ENCODE measurements around the gene SEC16A. TPM values are rescaled to one million over a fixed set of nuclear protein-coding genes. Genes with fewer than 3 reads are reported as not detected.
"Not testable (repeated sequence)": the region's sequence is repeated elsewhere in the genome, so short reads cannot be mapped to it uniquely, and the experiment has no call there.

The SEC16A gene
- polyA plus RNA-seq, 4 donors: 55.1 to 68.6 (median 62.3) TPM

DNA sequence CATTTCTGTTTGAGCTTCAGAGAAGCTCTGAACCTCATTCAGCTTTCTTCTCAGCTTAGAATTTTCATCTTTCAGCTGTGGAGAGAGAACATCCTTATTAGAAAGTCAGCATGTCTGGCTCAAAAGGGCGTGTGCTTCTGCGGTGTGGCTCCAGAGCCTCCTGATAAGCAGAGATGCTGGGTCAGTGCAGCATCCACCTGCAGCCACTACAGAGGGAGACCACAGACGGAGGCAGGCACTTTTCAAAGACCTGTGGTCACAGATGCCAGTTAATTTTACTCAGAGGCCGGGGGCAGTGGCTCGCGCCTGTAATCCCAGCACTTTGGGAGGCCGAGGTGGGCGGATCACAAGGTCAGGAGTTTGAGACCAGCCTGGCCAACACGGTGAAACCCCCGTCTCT lies 76.9 kb downstream of the SEC16A start:
- DNase-seq (ENCODE audit: low read depth in 4 of 4, low spot score in 3 of 4): not testable (repeated sequence)

DNA sequence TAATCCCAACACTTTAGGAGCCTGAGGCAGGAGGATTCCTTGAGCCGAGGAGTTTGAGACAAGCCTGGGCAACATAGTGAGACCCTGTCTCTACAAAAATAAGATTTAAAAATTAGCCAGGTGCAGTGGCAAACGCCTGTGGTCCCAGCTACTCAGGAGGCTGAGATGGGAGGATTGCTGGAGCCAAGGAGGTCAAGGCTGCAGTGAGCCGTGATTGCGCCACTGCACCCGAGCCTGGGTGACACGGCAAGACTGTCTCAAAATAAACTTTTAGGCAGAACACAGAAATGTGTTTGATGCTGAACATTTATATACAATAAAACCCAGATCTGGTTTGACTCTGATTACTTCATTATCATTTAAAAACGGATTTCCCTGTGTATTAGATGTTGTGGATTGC lies 77.4 kb downstream of the SEC16A start:
- DNase-seq (ENCODE audit: low read depth in 4 of 4, low spot score in 3 of 4): no peak

GRCh38 chr9:136404801-136405136 lies 78.1 kb downstream of the SEC16A start:
- DNase-seq (ENCODE audit: low read depth in 4 of 4, low spot score in 3 of 4): no peak

GRCh38 chr9:136403915-136404800 lies 78.7 kb downstream of the SEC16A start:
- no peak for DNase-seq (ENCODE audit: low read depth in 4 of 4, low spot score in 3 of 4)

DNA sequence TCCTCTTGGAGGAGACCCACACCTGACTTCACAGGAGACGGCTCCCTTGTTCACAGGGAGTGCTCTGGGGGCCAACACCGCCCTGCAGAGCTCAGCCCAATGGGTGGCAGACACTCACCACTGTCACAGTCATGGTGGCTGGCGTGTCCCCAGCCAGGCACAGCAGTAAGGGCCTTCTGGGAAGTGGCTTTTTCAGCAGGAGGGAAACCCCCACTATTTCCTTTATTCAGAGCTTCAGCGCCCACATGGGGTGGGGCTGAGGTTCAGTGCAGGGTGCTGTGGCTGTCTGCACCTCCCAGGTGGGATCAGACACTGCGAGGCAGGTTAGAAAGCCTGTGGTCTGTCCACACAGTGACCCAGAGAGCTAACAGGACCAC lies 79.3 kb downstream of the SEC16A start:
- no peak for DNase-seq (ENCODE audit: low read depth in 4 of 4, low spot score in 3 of 4)

GRCh38 chr9:136402067-136402466 lies 80.8 kb downstream of the SEC16A start:
- DNase-seq (ENCODE audit: low read depth in 4 of 4, low spot score in 3 of 4): no peak

GRCh38 chr9:136401173-136401922 lies 81.5 kb downstream of the SEC16A start:
- no peak for DNase-seq (ENCODE audit: low read depth in 4 of 4, low spot score in 3 of 4)

- peak; percentile 76 to 89 (median 83) for DNase-seq (ENCODE audit: low read depth in 4 of 4, low spot score in 3 of 4)
Observed at GRCh38 chr9:136400038-136400834, 82.6 kb downstream of the SEC16A start, which contains the start of gene SNAPC4. Gene SNAPC4 (minus strand): TSS chr9:136400170. CDS start chr9:136398428, 1,742 bp downstream.

DNA sequence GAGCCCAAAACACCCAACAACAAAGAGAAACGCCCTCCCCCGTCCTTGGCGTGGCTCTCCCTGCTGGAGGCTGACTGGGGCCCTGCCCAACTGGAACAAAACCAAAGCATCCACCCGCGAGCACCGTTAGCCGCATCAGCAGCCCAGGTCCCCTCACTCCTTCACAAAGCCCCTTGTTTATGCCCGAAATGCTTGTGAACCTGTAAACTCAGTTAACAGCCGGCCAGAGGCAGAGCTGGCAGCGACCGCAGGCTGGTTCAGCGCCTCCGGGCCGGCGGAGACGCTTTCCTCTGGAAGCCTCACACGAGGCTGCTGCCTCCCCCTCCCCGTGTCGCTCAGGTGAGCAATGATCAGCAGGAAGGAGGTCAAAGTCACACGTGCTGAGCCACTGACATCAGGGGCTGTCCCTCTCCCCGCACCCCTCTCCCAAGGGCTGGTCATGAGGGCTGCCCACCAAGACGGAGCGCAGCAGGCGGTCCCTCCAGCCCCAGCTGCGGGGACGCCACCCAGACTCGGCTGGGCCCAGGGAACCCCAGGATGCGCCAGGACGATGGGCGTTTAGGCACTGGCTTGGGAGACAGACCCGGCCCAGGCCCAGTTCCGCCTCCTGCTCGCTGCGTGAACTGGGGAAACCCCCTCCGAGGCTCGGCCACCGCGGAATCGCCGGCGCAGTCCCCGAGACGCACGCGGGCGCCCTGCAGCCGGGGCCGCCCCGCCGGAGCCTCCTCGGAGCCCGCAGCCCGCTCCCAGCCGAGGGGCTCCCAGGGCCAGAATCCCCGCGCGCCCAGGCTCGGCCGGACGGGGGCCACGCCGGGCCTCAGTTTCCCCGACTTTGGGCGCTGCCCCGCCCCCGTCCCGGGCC lies 83.4 kb downstream of the SEC16A start:
- no peak for DNase-seq (ENCODE audit: low read depth in 4 of 4, low spot score in 3 of 4)

GRCh38 chr9:136398286-136398685 lies 84.6 kb downstream of the SEC16A start:
- DNase-seq (ENCODE audit: low read depth in 4 of 4, low spot score in 3 of 4): no peak

- DNase-seq (ENCODE audit: low read depth in 4 of 4, low spot score in 3 of 4): no peak
Observed at GRCh38 chr9:136397643-136398042, 85.2 kb downstream of the SEC16A start.

- no peak for DNase-seq (ENCODE audit: low read depth in 4 of 4, low spot score in 3 of 4)
Observed at GRCh38 chr9:136396219-136396515, 86.7 kb downstream of the SEC16A start.

DNA sequence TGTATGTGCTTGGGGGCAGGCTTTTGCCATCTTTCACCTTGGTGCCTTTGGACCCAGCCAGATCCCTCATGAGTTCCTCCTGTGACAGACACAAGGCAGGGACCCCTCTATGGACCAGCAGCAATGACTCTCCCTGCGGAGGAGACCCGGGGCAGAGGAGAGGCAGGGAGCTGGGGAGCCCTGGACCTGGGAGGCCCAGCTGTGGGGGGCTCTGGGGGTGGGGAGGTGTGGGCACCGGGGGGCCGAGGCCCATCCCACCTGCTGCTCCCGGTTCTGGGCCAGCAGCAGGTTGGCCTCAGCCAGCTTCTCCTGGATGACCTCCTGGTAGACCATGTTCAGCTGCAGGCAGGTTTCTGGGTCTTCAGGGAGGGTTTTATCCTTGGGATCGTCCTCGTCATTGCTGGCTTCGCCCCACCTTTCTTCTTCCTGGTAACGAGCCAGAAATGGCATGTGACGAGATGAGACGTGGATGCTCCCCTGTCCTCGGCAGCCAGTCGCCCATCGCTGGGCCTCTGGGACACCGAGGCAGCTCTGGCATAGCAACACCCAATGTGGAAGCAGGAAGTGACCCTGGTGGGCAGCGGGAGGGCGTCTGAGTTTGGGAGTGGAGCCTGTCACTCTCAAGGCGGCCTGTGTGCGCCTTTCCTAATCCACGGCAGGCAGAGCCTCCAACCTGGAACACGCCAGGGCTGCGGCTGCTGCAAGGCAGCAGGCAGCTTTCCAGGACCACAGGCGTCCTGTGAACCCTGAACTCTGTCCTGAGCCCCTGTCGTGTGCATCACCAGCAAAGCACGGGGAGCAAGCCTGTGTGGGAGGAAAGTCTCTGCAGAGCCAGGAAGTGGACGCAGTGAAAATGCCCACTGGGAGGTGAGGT lies 87.3 kb downstream of the SEC16A start:
- no peak for DNase-seq (ENCODE audit: low read depth in 4 of 4, low spot score in 3 of 4)

DNA sequence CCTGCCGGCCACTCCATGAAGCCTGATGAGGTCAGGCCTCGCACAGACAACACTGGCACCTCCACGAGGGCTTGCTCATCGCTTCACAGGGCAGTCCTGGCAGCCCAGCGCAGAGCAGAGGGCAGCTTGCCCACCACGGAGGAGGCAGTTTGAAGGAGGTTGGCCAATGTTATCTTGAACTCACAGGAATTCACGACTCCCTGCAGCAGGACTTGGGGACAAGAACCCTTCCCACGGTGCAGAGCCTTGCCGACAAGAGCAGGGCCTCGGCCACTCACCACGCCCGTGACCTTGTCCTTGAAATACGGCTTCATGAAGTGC lies 87.9 kb downstream of the SEC16A start:
- no peak for DNase-seq (ENCODE audit: low read depth in 4 of 4, low spot score in 3 of 4)

GRCh38 chr9:136394312-136395019 lies 88.4 kb downstream of the SEC16A start:
- no peak for DNase-seq (ENCODE audit: low read depth in 4 of 4, low spot score in 3 of 4)

DNA sequence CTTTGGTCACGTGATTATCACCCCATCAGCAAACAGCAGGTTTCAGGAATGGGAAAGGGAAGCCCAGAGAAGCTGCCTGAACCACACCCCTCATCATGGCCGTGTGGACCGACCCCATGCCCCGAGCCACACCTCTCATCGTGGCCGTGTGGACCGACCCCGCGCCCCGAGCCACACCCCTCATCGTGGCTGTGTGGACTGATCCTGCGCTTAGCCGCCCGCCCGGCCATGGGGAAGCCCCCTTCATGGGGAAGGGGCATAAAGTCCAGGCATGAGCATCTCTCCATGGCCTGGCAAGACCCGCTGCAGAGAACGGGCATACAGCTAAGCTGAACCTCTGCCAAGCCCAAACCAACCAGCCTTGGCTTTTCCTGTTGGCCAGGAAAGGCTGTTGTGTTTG lies 89.3 kb downstream of the SEC16A start:
- no peak for DNase-seq (ENCODE audit: low read depth in 4 of 4, low spot score in 3 of 4)

DNA sequence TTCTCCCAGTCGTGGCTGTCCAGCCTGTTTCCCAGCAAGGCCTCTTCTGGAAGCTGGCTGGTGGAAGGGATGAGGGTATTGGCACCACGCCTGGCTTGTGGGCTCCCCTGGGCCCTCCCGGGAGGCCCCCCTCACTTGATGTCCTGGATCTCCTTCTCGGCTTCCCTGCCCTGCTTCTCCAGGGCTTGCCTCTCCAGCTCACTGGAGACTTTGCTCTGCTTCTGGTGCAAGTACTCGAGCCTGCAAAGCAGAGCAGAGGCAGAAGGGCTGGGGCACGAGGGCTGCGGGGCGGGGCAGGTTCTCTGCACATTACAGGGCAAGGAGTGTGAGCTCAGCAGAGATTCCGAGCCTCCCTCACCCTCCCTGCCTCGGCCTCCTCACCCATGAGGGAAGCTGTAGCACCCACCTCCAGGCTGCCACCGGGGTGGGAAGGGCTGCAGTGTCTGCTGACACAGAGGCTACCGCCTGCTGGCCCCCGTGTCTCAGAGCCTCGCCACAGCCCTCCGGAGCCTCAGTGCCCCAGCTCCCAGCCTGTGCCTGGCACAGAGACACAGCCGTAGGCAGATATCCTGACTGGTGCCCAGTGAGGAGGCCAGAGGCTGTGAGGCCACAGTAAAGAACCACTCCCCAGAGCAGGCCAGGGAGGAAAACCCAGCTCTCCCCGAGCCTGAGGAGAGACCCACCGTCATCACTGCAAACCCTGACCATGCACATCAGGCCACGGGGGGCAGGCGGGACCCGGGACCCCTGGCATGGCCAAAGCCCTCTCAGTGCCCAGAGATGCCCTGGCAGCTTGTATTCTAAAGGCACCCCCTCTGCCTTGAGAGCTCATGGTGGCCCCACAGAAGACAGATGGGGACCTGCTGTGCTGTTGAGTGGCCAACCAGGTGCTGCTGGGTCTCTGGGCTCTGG lies 90.0 kb downstream of the SEC16A start:
- DNase-seq (ENCODE audit: low read depth in 4 of 4, low spot score in 3 of 4): no peak

All from right renal pelvis (tissue), 4 donors.